ENCODE measurements around the gene KRTAP10-8.
"Not testable (repeated sequence)": the region's sequence is repeated elsewhere in the genome, so short reads cannot be mapped to it uniquely, and the experiment has no call there.

KRTAP10-8 gene

DNA sequence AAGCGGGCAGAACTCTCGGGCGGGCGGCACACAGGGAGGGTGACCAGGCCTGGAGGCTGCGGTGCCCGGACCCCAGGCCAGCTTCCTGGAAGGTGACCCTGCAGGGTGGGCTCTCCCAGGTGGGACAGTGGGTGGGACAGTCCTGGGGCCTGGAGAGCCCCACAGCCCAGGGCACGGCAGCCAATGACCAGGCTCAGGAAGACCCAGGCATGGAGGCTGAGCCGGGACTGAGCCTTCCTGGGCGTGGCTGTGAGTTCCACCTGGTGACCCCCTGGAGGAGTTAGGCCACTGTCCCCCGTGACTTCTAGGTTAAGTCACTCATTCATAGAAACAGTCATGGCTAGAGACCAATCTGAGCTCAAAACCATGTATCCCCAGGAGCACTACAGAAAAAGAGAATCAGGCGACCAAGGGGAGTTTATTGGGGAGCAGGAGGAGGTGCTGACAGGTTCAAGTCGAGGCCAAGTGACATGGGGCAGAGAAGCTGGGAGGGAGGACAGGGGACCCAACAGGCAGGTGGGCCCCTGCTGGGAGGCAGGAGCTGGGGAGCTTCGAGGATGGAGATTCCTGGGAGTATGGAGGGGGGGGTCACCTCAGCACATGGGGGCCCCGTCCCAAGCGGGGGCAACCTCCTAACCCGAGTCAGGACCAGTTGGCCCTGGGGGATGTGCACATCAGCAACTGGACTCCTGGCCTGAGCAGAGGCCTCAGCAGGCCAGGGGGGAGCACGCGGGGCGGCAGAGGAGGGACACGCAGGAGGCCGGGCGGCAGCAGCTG is 32.6 kb upstream of the KRTAP10-8 start:
- no peak for DNase-seq

- DNase-seq, result no peak
Observed at GRCh38 chr21:44579833-44580144, 32.1 kb upstream of the KRTAP10-8 start.

- not testable (repeated sequence) for DNase-seq
Observed at GRCh38 chr21:44580231-44580821, 31.6 kb upstream of the KRTAP10-8 start, which contains the start of gene KRTAP10-5. Gene KRTAP10-5, minus strand, starts transcription at chr21:44580604. Its CDS starts 26 bp downstream, at chr21:44580578.

DNA sequence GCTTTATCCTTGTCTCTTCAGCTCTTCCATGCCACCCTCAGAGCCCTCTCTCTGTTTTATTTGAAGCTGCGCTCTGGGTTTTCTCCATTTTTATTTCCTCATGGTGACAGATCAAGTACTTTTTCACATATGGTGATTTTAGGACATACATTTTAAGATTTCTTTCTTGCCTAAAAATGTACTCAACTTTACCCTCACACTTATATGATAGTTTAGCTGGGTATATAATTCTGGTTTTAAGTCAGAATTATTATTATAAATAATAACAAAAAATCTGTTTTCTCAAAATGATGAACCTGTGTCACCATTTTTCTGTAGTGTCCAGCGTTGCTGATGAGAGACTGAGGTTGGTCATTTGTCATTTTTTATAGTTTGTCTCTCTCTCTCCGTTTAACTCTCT is 30.7 kb upstream of the KRTAP10-8 start:
- DNase-seq, result no peak

- no peak for DNase-seq
Observed at GRCh38 chr21:44582055-44582454, 29.8 kb upstream of the KRTAP10-8 start.

- DNase-seq, result no peak
Observed at GRCh38 chr21:44583089-44583799, 28.6 kb upstream of the KRTAP10-8 start.

- DNase-seq, result no peak
Observed at GRCh38 chr21:44583800-44584147, 28.1 kb upstream of the KRTAP10-8 start.

DNA sequence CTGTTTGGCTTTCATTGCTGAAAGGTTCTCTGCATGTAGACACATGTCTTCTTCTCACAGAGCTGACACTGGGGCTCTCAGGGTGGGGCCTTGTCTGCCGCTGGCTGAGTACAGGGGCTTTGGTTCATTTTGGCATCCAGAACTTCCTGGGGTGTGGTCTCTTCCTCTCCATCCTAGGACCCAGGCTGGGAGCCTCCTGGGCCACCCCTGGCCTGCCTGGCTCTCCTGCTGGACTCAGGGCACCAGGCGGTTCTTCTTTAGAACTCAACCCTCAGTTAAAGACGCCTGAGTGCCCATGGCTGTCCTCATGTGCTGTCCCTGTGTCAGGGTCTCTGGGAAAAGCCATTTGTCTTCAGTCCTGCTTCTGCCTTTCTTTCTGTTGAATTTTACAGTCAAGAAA is 26.0 kb upstream of the KRTAP10-8 start:
- no peak for DNase-seq

GRCh38 chr21:44589094-44589493 is 22.8 kb upstream of the KRTAP10-8 start:
- DNase-seq, result no peak

DNA sequence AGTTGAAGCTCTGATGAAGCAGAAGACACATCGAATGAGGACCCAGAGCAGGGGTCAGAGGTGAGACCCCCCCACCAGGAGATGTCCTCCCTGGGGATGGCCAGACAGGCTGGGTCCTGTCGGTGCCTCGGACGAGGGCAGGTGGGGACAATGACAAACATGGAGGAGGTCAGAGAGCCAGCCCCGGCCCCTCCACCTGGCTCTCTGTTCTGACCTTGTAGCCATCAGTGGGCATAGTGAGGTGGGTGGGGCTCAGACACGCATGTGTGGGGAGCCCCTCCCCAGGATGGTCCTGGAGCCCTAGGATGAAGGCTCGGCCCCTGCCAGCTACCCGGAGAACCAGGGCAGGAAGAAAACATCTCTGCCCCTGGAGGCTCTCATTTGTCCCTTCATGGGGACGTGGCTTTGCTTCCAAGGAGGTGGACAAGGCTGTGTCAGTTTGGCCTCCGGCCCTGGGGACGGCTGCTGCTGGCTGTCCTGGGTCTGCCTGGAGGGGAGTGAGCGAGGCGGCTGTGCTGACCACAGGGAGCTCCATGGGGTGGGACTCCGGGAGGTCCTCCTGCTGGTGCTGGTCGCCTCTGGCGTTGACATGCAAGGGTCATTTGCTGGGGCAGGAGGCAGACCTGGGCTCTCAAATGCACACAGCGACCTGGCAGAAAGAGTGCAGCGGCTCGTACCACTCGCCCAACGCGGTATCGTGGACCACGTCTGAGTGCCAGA is 22.1 kb upstream of the KRTAP10-8 start:
- no peak for DNase-seq

GRCh38 chr21:44590311-44590721 is 21.6 kb upstream of the KRTAP10-8 start:
- no peak for DNase-seq

DNA sequence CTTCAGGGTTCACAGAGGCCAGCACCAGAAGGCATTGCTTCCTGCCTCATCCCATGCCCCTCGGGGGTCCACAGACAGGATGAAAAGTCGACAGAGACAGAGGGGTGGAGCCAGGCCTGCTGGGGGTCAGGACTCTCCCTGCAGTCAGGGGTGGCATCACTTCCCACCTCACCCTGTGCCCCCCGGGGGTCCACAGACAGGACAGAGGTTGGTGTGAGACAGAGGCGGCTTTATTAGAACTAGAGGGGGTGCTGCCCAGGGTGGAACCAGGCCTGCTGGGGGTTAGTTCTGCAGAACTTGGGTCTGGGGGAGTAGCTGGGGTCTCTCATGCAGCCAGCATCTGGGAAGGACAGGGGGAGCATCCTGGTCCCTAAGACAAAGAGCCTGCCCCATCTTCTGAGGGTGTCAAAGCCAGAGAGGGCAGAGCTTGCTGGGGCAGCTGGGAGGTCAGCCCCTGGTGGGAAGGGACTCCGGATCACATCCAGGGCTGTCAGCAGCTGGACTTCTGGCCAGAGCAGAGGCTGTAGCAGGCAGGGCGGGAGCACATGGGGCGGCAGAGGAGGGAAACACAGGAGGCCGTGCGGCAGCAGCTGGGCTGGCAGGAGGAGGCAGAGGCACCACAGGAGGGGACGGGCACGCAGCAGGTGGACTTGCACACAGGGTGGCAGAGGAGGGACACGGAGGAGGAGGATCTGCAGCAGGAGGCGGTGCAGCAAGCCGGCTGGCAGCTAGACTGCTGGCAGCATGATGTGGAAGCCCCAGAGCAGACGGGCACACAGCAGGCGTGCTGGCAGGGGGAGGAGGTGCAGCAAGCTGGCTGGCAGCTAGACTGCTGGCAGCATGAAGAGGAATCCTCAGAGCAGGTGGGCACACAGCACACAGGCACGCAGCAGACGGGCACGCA is 20.7 kb upstream of the KRTAP10-8 start:
- DNase-seq, result not testable (repeated sequence)

- DNase-seq, result not testable (repeated sequence)
Observed at GRCh38 chr21:44591801-44592130, 20.1 kb upstream of the KRTAP10-8 start.

DNA sequence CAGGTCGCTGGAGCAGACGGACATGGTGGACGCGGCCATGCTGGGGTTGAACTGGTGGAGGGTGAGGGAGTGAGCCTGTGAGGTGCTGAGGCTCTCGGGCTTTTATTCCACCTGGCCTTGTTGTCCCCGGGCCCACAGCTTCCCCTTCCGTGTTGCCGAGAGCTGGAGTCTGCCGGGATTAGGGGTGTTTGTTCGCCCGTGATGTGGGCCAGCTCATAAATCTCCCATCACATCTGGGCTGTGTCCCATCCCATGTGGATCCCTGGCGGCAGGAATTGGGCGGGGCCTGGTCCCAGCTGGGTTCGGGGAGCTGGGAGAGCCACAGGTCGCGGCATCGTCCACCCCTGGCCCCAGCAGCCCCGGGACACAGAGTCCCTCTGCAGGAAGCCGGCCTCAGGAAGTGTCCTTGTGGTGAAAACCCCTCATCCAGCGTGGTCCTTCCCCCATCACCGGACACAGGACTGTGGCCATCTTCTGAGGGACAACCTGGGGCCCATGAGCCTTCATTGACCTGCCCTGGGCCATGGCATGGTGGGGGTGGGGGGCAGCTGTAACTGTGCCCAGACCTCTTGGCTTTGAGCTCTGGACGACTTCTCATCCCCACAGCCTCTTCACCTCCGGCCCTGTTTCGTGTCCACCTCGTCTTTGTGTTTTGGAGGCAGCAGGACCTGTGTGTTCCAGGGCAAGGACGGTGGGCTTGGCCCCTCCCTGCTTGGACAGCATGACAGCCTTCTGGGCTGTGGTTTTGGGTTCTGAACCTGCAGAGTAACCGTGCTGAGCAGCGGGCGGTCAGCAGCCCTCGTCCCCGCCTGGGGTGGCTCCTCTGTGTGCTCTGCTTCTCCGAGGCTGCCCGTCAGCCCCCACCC is 19.2 kb upstream of the KRTAP10-8 start, which contains the start of gene KRTAP10-6:
Gene KRTAP10-6, minus strand, starts transcription at position 60 of the 866 bp plus-strand sequence. Its CDS starts 21 bp downstream, at position 39.
- no peak for DNase-seq

DNA sequence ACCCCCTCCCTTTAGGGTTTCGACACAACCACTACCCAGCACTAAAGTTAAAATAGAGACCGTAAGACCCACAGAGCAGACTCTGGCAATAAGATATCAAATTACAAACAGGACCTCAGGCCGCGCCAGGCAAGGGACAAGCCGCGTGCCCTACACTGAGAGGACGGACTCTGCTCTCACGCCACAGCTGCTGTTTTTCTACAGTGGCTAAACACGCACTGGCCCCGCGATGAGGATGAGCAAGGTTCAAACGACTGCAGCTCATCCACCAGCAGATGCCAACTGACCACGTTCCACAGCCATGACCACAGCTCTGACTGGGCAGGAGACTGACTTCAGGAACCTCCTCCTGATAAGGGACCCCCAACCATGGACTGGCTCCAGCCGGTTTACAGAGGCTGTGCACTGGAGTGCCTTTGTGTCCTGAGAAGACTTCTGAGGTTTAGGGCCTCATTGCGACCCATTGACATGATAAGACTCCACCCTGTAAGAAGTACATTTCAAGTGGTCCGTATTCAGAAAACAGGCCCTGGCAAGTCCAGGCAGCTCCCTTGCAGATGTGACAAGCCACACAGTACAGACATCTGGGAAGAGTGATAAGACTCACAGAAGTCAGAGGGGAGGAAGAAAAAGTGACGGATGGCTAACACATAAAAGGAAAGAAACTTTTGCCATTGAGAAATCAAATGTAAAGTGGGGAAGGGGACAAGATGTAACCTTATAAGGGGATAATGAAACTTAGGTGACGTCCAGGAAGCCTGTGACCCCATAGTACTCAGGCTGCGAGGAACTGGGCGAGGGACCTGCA is 18.1 kb upstream of the KRTAP10-8 start:
- no peak for DNase-seq

- DNase-seq, result no peak
Observed at GRCh38 chr21:44594406-44594916, 17.4 kb upstream of the KRTAP10-8 start.

GRCh38 chr21:44595524-44595923 is 16.4 kb upstream of the KRTAP10-8 start:
- no peak for DNase-seq

DNA sequence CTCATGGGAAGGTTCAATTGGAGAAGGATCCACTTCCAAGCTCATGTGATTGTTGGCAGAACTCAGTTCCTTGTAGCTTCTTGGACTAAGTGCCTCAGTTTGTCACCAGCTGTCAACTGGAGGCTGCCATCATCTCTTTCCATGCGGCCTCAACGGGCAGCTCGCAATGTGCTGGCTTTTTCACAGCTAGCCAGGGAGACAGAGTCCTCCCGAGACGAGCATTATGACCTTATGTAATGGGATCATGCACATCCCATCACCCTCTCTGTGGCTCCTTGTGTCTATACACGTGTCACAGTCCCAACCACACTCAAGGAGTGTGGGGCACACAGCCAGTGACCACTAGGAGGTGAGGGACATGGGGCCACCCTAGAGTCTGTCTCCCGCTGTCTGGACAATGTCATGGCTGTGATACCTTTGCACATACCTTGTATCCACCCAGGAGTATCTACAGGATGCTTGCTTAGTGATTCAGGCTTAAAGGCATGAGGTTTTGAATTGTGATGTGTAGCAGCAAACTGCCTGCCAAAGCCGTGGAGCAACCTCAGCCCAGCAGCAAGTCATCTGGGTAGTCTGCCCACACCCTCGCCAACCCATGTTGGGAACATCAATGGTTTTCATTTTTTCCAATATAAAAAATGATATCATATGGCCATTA is 15.7 kb upstream of the KRTAP10-8 start:
- no peak for DNase-seq

DNA sequence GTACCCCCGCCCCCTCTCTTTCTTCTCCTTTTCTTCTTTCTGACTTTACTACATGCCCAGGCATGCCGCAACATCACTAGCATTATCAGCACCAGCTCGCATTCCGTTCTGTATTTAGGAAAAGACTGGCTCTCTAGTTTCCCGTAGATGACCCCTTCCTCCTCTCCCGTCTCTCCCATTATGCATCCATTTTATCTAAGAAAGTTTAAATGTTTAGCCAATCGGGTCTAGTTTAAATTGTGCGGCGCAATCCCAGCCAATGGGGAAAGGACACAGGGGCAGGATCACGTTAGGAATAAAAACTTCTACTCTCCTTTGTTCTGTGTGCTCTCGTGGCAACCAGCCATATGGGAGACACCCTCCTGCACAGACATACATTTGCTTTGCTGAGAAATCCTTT is 13.8 kb upstream of the KRTAP10-8 start:
- DNase-seq, result no peak
